ELR (cell line): ENCODE measurements around the gene RBMY1J.
"Not testable (repeated sequence)": the region's sequence is repeated elsewhere in the genome, so short reads cannot be mapped to it uniquely, and the experiment has no call there.

Experiments used
- DNase-seq: peaks from one replicate; pipeline ENCODE4 v3.0.0-alpha.2; 2015; ENCODE audit warnings: low read depth

Gene RBMY1J

GRCh38 chrY:22403110-22403509 lies at the start of gene RBMY1J:
Gene RBMY1J, plus strand, starts transcription at chrY:22403410. Its CDS starts 2,038 bp downstream, at chrY:22405448.
- not testable (repeated sequence) for DNase-seq

- no peak for DNase-seq
Measured at GRCh38 chrY:22367416-22367815, 35.8 kb upstream of the RBMY1J start.

GRCh38 chrY:22370623-22371022 lies 32.6 kb upstream of the RBMY1J start:
- no peak for DNase-seq

GRCh38 chrY:22373494-22373893 lies 29.7 kb upstream of the RBMY1J start:
- no peak for DNase-seq

GRCh38 chrY:22444718-22445396 lies 41.6 kb downstream of the RBMY1J start:
- DNase-seq: not testable (repeated sequence)

- not testable (repeated sequence) for DNase-seq
Measured at GRCh38 chrY:22455522-22455921, 52.3 kb downstream of the RBMY1J start.

GRCh38 chrY:22461962-22462361 lies 58.8 kb downstream of the RBMY1J start:
- not testable (repeated sequence) for DNase-seq
